ENCODE data around the gene THRB.

THRB gene

DNA sequence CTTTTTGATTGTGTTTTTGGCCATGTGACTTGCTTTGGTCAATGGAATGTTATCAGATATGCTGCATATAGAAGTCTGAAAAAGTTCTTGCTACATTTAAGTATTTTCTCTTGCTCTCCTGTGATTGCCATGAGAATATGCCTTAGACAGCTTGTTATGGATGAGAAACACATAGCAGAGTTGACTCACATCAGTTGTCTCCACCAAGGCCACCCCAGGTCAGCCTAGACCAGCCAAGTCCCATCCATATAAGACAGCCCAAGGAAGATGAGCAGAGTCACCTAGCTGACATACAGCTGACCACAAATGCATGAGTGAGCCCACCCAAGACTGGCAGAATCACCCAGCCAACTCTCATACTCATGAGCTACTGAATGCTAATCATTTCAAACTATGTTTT is 153.0 kb downstream of the THRB start:
- TF ChIP-seq, protein P1, sequence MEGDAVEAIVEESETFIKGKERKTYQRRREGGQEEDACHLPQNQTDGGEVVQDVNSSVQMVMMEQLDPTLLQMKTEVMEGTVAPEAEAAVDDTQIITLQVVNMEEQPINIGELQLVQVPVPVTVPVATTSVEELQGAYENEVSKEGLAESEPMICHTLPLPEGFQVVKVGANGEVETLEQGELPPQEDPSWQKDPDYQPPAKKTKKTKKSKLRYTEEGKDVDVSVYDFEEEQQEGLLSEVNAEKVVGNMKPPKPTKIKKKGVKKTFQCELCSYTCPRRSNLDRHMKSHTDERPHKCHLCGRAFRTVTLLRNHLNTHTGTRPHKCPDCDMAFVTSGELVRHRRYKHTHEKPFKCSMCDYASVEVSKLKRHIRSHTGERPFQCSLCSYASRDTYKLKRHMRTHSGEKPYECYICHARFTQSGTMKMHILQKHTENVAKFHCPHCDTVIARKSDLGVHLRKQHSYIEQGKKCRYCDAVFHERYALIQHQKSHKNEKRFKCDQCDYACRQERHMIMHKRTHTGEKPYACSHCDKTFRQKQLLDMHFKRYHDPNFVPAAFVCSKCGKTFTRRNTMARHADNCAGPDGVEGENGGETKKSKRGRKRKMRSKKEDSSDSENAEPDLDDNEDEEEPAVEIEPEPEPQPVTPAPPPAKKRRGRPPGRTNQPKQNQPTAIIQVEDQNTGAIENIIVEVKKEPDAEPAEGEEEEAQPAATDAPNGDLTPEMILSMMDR (IDR thresholded peaks at IDR 0.05; ENCODE audit: control extremely low read depth, extremely low read depth, low read depth, missing control alignments), result no peak
- CTCF ChIA-PET, result no interaction called here
- DNase-seq (ENCODE audit: extremely low spot score), result no peak
- POLR2A ChIA-PET, result no interaction called here

DNA sequence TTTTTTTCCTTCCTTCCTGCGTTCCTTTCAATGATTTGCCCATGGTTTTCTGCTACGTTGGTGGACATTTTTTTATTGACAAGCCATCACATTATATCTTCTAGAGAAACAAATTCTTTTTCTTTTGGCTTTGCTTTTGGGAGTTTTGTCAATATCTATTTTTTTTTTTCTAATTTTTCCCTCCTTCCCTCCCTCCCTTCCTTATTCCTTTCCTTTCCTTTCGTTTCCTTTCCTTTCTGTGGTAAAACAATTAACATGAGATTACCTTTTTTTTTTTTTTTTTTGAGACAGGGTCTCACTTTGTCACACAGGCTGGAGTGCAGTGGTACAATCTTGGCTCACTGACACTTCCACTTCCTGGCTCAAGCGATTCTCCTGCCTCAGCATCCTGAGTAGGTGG is 153.7 kb downstream of the THRB start:
- POLR2A ChIA-PET, result no interaction called here
- TF ChIP-seq, protein P1 (IDR thresholded peaks at IDR 0.05; ENCODE audit: control extremely low read depth, extremely low read depth, low read depth, missing control alignments), result no peak
- DNase-seq (ENCODE audit: extremely low spot score), result no peak
- CTCF ChIA-PET, result no interaction called here

DNA sequence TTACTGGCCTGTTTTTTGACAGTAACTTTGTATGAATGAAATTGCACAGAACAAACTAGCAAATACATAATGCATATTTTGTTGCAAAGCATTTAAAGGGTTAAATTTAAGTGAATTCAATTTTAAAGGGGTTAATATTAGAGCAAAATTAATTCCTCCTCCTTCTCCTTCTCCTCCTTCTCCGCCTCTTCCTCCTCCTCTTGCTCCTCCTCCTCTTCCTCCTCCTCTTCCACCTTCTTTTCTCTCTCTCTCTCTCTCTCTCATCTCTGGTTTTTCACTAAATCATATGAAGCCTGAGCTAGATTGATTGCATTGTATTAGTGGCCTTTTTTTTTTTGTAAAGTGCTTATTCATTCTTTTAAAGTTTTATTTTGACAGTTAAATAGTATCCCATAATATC is 154.5 kb downstream of the THRB start:
- no peak for DNase-seq (ENCODE audit: extremely low spot score)
- ChIA-PET POLR2A (no interaction called here), CTCF (no interaction called here)
- TF ChIP-seq, protein P1 (IDR thresholded peaks at IDR 0.05; ENCODE audit: control extremely low read depth, extremely low read depth, low read depth, missing control alignments), result no peak

DNA sequence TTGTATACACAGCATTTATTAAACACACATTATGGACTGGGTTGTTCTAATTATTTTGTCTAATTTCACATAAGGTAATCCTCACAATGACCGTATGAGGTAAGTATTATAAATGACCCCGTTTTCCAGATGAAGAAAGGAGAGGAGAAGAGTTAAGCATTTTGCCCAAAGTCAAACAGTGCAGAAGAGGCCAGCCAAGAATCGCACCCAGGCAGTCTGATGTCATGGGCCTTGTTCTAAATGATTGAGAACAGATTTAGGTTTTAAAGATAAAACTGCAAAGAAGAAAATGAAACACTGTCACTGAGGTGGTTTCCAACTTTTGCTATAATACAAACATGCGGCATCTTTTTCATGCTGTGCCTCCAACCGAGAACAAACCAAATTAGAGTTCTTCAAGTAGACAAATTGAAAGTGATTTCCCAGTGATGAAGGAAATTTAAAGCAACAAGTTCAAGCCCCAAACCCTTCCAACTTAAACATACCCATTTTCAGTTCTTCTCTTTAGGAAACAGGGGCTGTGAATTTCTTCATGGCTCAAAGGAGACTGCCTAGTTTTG is 155.3 kb downstream of the THRB start:
- POLR2A ChIA-PET, result no interaction called here
- CTCF ChIA-PET, result interaction anchor here (0.9 kb wide), 1 partner anchor 13 kb away, joined by 3 read pairs; no protein-coding TSS in a partner anchor
- DNase-seq (ENCODE audit: extremely low spot score), result no peak
- TF ChIP-seq, protein P1 (IDR thresholded peaks at IDR 0.05; ENCODE audit: control extremely low read depth, extremely low read depth, low read depth, missing control alignments), result no peak

DNA sequence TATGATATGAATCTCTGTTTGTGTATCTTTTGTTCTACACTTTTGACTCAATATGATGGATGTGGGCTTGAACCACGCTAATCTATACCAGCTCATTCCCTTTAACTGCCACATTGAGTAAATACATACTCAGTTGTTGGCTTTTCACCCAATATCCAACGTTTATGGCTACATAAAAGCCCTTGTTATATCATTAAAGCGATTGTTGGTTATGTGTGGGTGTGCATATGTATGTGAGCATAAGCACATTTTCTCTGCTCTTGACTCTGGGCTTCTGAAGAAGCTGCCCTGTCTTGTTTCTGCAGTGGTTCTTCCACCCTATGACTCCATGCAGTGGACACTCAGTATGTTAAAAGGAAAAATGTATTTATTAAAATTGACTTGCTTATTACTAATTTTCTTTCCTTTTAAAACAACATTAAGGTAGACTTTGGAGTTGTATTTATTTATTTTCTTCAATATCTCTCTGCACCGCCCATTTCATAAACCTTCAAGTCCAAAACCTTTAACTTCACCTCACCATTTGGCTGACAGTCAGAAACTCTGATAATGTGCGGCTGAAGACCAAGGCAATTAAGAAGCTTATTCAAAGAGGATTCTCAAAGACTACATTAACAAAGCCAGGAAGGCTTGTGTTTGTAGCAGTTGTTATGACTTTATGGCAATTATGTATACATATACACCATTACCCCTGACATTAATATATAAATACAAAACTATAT is 156.1 kb downstream of the THRB start:
- TF ChIP-seq, protein P1 (IDR thresholded peaks at IDR 0.05; ENCODE audit: control extremely low read depth, extremely low read depth, low read depth, missing control alignments), result no peak
- ChIA-PET POLR2A (no interaction called here), CTCF (interaction anchor here (0.9 kb wide), 1 partner anchor 14 kb away, joined by 3 read pairs; no protein-coding TSS in a partner anchor)
- DNase-seq (ENCODE audit: extremely low spot score), result no peak

DNA sequence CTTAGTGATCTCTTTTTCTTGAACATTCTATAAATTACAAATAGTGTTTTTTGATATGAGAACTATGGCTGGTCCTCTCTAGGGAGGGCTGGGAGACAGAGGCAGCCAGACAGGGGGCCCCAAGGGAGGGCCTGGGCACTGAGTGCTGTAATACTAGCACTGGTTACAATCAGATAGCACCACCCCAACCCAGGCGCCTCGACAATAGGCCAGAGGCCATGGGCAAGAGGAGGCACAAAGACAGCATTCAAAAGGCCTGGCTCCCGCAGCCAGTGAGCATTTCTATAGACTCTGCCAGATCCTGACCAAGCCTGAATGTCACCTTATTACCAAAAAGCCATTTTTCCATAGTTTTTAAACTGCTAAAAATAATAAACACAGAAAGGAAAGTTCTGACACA is 158.5 kb downstream of the THRB start:
- no peak for DNase-seq (ENCODE audit: extremely low spot score)
- ChIA-PET POLR2A (no interaction called here), CTCF (no interaction called here)
- TF ChIP-seq, protein P1 (IDR thresholded peaks at IDR 0.05; ENCODE audit: control extremely low read depth, extremely low read depth, low read depth, missing control alignments), result no peak
